B cell (primary cell): ENCODE data around the gene TWIST2. TPM values are rescaled to one million over a fixed set of nuclear protein-coding genes. Genes with fewer than 3 reads are reported as not detected.

Experiments
- ATAC-seq: fragments of 200-7000 bp; cut with Tn5 transposase; one replicate; pipeline ENCODE4 v1.10.0; 2021; ENCODE audit warnings: low read depth, mild to moderate bottlenecking, moderate number of reproducible peaks, moderate library complexity
- CTCF ChIA-PET: fragments of 350-600 bp; sonication (Branson Sonifier 250); formaldehyde crosslinking; loops from one replicate; lab custom pipeline; 2021; ENCODE audit warnings: antibody characterized with exemption, inconsistent platforms; lab: Charles Lee
- POLR2A ChIA-PET: fragments of 350-600 bp; sonication (Branson Sonifier 250); formaldehyde crosslinking; loops from one replicate; lab custom pipeline; 2021; ENCODE audit warnings: antibody characterized with exemption; lab: Charles Lee
- DNase-seq: peaks from one replicate; pipeline ENCODE4 v3.0.0; 2013
- H2AFZ ChIP-seq: 2 replicates; pipeline ENCODE4 v1.6.1; 2012; ENCODE audit warnings: mild to moderate bottlenecking, low read depth, low read length; ENCODE audit not compliant: insufficient read depth, poor library complexity, severe bottlenecking
- H3K27ac ChIP-seq, 2 donors: 1 replicate in 1 of 2; 2 replicates in 1 of 2; pipeline ENCODE4 v1.5.1; 2012 to 2013; ENCODE audit warnings: low read length in 2 of 2, mild to moderate bottlenecking in 2 of 2, moderate library complexity in 1 of 2
- H3K27me3 ChIP-seq, 4 experiments: fragments of 200-600 bp in 1 of 4; sonication (generic) in 1 of 4; replicated peaks in 1 of 4; 1 replicate in 2 of 4; 2 replicates in 2 of 4; pipeline versions ENCODE4 v1.6.1 to v1.7.0; 2013 to 2016; ENCODE audit warnings: low read length in 3 of 4, mild to moderate bottlenecking in 2 of 4, mixed read lengths in 1 of 4, moderate library complexity in 1 of 4; ENCODE audit not compliant: insufficient read depth in 4 of 4, control insufficient read depth in 3 of 4; ENCODE audit errors: control extremely low read depth in 1 of 4
- H3K36me3 ChIP-seq, 2 experiments: replicated peaks in 1 of 2; 1 replicate in 1 of 2; 2 replicates in 1 of 2; pipeline versions ENCODE4 v1.6.1 to v1.7.1; 2013; ENCODE audit warnings: low read length in 1 of 2; ENCODE audit not compliant: insufficient read depth in 2 of 2, control insufficient read depth in 1 of 2; ENCODE audit errors: control extremely low read depth in 1 of 2, extremely low read depth in 1 of 2
- H3K4me1 ChIP-seq, 2 donors: fragments of 200-600 bp in 1 of 2; sonication (generic) in 1 of 2; 1 replicate in 1 of 2; 2 replicates in 1 of 2; pipeline versions ENCODE4 v1.5.1 to v1.6.1; 2013 to 2017; ENCODE audit warnings: low read length in 2 of 2; ENCODE audit not compliant: control insufficient read depth in 2 of 2, insufficient read depth in 2 of 2
- H3K4me2 ChIP-seq: replicated peaks from 2 replicates; pipeline ENCODE3; 2012; ENCODE audit warnings: mild to moderate bottlenecking, low read depth, low read length; ENCODE audit not compliant: poor library complexity, severe bottlenecking
- H3K4me3 ChIP-seq, 5 experiments: fragments of 200-600 bp in 1 of 5; sonication (generic) in 1 of 5; 1 replicate in 3 of 5; 2 replicates in 2 of 5; pipeline versions ENCODE4 v1.5.1 to v1.7.0; 2011 to 2016; ENCODE audit warnings: low read length in 4 of 5, mild to moderate bottlenecking in 4 of 5, low read depth in 2 of 5, control low read depth in 1 of 5, moderate library complexity in 1 of 5; ENCODE audit not compliant: insufficient read depth in 1 of 5; ENCODE audit errors: control extremely low read depth in 1 of 5, extremely low read depth in 1 of 5
- H3K79me2 ChIP-seq: fragments of 200-600 bp; sonication (generic); one replicate; pipeline ENCODE4 v1.6.0; 2016; ENCODE audit warnings: low read length; ENCODE audit not compliant: control insufficient read depth, insufficient read depth
- H3K9ac ChIP-seq: fragments of 200-600 bp; sonication (generic); 2 replicates; pipeline ENCODE4 v1.6.1; 2017; ENCODE audit warnings: mild to moderate bottlenecking, low read length, moderate library complexity
- H3K9me3 ChIP-seq, 3 donors: one replicate each; pipeline versions ENCODE4 v1.6.1 to v1.7.1; 2013; ENCODE audit warnings: low read length in 2 of 3; ENCODE audit not compliant: control insufficient read depth in 2 of 3, insufficient read depth in 1 of 3; ENCODE audit errors: control extremely low read depth in 1 of 3
- H4K20me1 ChIP-seq: 2 replicates; pipeline ENCODE4 v1.6.0; 2012; ENCODE audit warnings: mild to moderate bottlenecking, low read length; ENCODE audit not compliant: insufficient read depth, control insufficient read depth, poor library complexity, severe bottlenecking
- H3K27ac Mint-ChIP-seq: one replicate; pipeline ENCODE4 v1.8.0; 2021; ENCODE audit warnings: mixed read lengths
- H3K27me3 Mint-ChIP-seq: one replicate; pipeline ENCODE4 v1.8.0; 2021; ENCODE audit warnings: mixed read lengths
- H3K4me1 Mint-ChIP-seq: one replicate; pipeline ENCODE4 v1.8.0; 2021; ENCODE audit warnings: mixed read lengths
- H3K4me3 Mint-ChIP-seq: one replicate; pipeline ENCODE4 v1.8.0; 2021; ENCODE audit warnings: mixed read lengths
- H3K9me3 Mint-ChIP-seq: one replicate; pipeline ENCODE4 v1.8.0; 2022; ENCODE audit warnings: mixed read lengths; ENCODE audit not compliant: insufficient read depth
- EZH2 ChIP-seq: IDR thresholded peaks from 2 replicates; pipeline ENCODE4 v1.6.1; 2012; ENCODE audit warnings: borderline replicate concordance, low read depth, mild to moderate bottlenecking, moderate library complexity, low read length; ENCODE audit not compliant: insufficient read depth, poor library complexity, severe bottlenecking
- WGBS: methylation state at CpG from one replicate; pipeline ENCODE4 v1.1.5; 2013; ENCODE audit warnings: missing lambda C conversion rate; ENCODE audit not compliant: insufficient coverage; 5-methylcytosine and 5-hydroxymethylcytosine counted together
- intact Hi-C: fragments of 100-400 bp; cut with micrococcal nuclease; formaldehyde crosslinking; loops from one replicate; pipeline ENCODE4 v1.10.0; 2022
- polyA plus RNA-seq: library from polyadenylated mRNA; depleted of rRNA; stranded (reverse); fragments of >200 nt; gene quantifications from 2 replicates; pipeline ENCODE4 v1.2.3, GENCODE V29; 2012
- total RNA-seq, 2 donors: library from RNA; stranded (reverse); fragments of 120-200 nt in 1 of 2; gene quantifications; 1 replicate in 1 of 2; 2 replicates in 1 of 2; pipeline versions ENCODE4 v1.2.3 to v1.2.4, GENCODE V29; 2013 to 2022
- TF ChIP-seq, protein P1 (sequence below): fragments of 200-600 bp; IDR thresholded peaks from one replicate; pipeline ENCODE4 v1.8.0; 2022; ENCODE audit warnings: antibody characterized with exemption, mild to moderate bottlenecking

The TWIST2 gene
- total and polyA plus RNA-seq, 2 donors (not counting 1 experiment from before 2014, with no cell fraction given), result 0.07 TPM; not detected in 1

GRCh38 chr2:238822955-238823354, 24.9 kb upstream of the TWIST2 start:
- H4K20me1 ChIP-seq, result no peaks in the 10 kb centered on the region
- CTCF ChIA-PET, result no interaction called here
- intact Hi-C loops, result no loop called here
- Mint-ChIP-seq H3K27me3 (peaks cover 7% of the 10 kb centered on the region), H3K27ac (no peak overlapping the region), H3K4me1 (no peaks in the 10 kb centered on the region), H3K4me3 (no peak overlapping the region), H3K9me3 (peaks cover 7% of the 10 kb centered on the region)
- H3K4me3 ChIP-seq, result no peak overlapping the region
- H3K27ac ChIP-seq, result no peak overlapping the region
- H3K9ac ChIP-seq, result no peak overlapping the region
- no peak overlapping the region for H3K4me2 ChIP-seq
- H3K9me3 ChIP-seq, result peaks cover 4 to 16% (median 6%) of the 10 kb centered on the region in 3 donors
- H3K36me3 ChIP-seq, result no peaks in the 10 kb centered on the region
- no peaks in the 10 kb centered on the region for H3K79me2 ChIP-seq
- peaks cover 0 to 17% (median 3%) of the 10 kb centered on the region in 4 experiments for H3K27me3 ChIP-seq
- ATAC-seq, result no peak
- POLR2A ChIA-PET, result no interaction called here
- no peak overlapping the region for H2AFZ ChIP-seq
- no CpG with 5 or more reads among the region's 1 CpG for WGBS
- H3K4me1 ChIP-seq, result no peaks in the 10 kb centered on the region
- TF ChIP-seq, protein P1, sequence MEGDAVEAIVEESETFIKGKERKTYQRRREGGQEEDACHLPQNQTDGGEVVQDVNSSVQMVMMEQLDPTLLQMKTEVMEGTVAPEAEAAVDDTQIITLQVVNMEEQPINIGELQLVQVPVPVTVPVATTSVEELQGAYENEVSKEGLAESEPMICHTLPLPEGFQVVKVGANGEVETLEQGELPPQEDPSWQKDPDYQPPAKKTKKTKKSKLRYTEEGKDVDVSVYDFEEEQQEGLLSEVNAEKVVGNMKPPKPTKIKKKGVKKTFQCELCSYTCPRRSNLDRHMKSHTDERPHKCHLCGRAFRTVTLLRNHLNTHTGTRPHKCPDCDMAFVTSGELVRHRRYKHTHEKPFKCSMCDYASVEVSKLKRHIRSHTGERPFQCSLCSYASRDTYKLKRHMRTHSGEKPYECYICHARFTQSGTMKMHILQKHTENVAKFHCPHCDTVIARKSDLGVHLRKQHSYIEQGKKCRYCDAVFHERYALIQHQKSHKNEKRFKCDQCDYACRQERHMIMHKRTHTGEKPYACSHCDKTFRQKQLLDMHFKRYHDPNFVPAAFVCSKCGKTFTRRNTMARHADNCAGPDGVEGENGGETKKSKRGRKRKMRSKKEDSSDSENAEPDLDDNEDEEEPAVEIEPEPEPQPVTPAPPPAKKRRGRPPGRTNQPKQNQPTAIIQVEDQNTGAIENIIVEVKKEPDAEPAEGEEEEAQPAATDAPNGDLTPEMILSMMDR, result no peak
- TF ChIP-seq EZH2, result no peak
- DNase-seq, result no peak

GRCh38 chr2:238831177-238831576, 16.7 kb upstream of the TWIST2 start:
- WGBS, result no CpG with 5 or more reads among the region's 2 CpGs
- no peak overlapping the region for H2AFZ ChIP-seq
- H3K9ac ChIP-seq, result no peak overlapping the region
- H3K27me3 Mint-ChIP-seq, result peaks cover 14% of the 10 kb centered on the region
- DNase-seq, result no peak
- ATAC-seq, result no peak
- H3K27me3 ChIP-seq, result peaks cover 0 to 2% (median 0%) of the 10 kb centered on the region in 4 experiments
- no peak overlapping the region for H3K4me3 ChIP-seq
- no peaks in the 10 kb centered on the region for H3K36me3 ChIP-seq
- H3K79me2 ChIP-seq, result no peaks in the 10 kb centered on the region
- no peaks in the 10 kb centered on the region for H3K4me1 ChIP-seq
- POLR2A ChIA-PET, result no interaction called here
- H4K20me1 ChIP-seq, result no peaks in the 10 kb centered on the region
- H3K9me3 Mint-ChIP-seq, result no peaks in the 10 kb centered on the region
- H3K4me1 Mint-ChIP-seq, result no peaks in the 10 kb centered on the region
- H3K9me3 ChIP-seq, result no peaks in the 10 kb centered on the region
- TF ChIP-seq EZH2, result no peak
- TF ChIP-seq, protein P1, result no peak
- CTCF ChIA-PET, result no interaction called here
- no peak overlapping the region for H3K27ac Mint-ChIP-seq
- H3K4me3 Mint-ChIP-seq, result no peak overlapping the region
- no peak overlapping the region for H3K4me2 ChIP-seq
- no peak overlapping the region for H3K27ac ChIP-seq
- intact Hi-C loops, result no loop called here
